ENCODE data around the gene MAGEB17.

The MAGEB17 gene, protein sequence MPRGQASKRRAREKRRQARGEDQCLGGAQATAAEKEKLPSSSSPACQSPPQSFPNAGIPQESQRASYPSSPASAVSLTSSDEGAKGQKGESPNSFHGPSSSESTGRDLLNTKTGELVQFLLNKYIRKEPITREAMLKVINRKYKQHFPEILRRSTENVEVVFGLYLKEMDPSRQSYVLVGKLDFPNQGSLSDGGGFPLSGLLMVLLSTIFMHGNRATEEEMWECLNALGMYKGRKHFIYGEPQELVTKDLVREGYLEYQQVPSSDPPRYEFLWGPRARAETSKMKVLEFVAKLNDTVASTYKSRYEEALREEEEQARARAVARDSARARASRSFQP

DNA sequence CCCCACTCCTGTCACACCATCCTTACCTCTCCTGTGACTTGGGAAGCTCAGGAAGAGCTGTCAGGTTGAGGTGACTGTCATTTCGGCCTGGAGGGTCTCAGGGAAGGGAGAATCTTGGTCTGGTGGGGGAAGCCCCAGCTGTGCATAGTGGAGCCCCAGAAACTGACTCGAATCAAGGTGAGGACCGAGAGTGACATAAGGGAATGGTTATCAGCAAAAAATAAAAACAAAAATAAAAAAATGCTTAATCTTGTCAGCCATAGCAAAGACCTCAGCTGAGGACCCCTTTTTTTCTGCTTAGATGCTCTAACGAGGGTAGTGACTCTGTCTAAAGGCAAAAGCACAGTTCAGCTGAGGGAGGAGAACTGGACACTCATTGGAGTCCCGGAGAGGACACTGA is at the start of gene MAGEB17:
MAGEB17 (plus strand) TSS at position 301 of the 400 bp plus-strand sequence. CDS start 2,902 bp downstream, outside the sequence.
- Histone ChIP-seq H3K4me3 (ENCODE audit: low read depth, low read length) (no peak within 1 kb of the TSS), H3K36me3 (replicated peaks) (no peaks in the 10 kb centered on the region), H3K27me3 (replicated peaks) (no peaks in the 10 kb centered on the region), H3K27ac (no peak within 1 kb of the TSS)
- in situ Hi-C loops (cut with HindIII; ENCODE audit: low pct_ligation_motif_present, low sequenced_read_pairs) = no loop called here
- TF ChIP-seq, protein P1, sequence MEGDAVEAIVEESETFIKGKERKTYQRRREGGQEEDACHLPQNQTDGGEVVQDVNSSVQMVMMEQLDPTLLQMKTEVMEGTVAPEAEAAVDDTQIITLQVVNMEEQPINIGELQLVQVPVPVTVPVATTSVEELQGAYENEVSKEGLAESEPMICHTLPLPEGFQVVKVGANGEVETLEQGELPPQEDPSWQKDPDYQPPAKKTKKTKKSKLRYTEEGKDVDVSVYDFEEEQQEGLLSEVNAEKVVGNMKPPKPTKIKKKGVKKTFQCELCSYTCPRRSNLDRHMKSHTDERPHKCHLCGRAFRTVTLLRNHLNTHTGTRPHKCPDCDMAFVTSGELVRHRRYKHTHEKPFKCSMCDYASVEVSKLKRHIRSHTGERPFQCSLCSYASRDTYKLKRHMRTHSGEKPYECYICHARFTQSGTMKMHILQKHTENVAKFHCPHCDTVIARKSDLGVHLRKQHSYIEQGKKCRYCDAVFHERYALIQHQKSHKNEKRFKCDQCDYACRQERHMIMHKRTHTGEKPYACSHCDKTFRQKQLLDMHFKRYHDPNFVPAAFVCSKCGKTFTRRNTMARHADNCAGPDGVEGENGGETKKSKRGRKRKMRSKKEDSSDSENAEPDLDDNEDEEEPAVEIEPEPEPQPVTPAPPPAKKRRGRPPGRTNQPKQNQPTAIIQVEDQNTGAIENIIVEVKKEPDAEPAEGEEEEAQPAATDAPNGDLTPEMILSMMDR (IDR thresholded peaks at IDR 0.05; ENCODE audit: low read depth, low read length, missing control alignments) = no peak
- no peak for DNase-seq

DNA sequence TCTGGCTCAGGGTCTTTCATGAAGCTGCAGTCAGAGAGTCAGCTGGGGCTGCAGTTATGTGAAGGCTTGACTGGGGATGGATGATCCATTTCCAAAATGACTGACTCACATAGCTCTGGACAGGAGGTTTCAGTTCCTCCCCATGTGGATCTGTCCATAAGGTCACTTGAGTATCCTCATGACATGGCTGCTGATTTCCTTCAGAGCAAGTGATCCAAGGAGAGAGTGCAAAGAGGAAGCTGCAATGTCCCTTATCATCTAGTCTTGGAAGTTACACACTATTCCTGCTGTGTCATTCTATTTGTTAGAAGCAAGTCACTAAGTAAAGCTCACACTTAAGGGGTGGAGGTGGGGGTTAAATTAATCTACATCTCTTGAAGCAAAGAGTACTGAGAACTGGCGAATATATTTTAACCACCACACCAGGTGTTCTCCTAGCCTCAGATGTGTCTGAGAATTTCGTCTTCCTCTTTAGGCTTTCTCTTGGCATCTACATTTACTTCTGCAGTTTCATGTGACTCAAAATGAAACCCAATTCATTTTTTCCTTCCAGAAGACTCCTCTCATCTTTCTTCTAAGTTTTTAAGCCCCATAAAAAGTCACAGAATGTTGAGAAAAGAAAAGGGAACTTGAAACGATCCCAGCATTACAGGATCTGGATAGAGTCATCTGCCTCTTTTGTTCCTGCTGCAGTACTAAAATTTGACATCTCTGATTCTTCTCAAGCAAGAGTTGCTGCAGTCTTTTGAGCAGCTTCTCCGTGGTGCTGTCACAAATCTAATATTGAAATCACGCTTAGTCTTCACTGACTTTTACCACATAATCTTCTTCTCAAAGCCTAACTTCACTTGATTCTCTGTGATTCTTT is 47.7 kb upstream of the MAGEB17 start:
- Histone ChIP-seq H3K27ac (no peak overlapping the region), H3K27me3 (replicated peaks) (no peaks in the 10 kb centered on the region), H3K4me3 (ENCODE audit: low read depth, low read length) (no peak overlapping the region), H3K36me3 (replicated peaks) (no peaks in the 10 kb centered on the region)
- in situ Hi-C loops (cut with HindIII; ENCODE audit: low pct_ligation_motif_present, low sequenced_read_pairs) = no loop called here
- TF ChIP-seq, protein P1 (IDR thresholded peaks at IDR 0.05; ENCODE audit: low read depth, low read length, missing control alignments) = no peak
- DNase-seq = no peak

DNA sequence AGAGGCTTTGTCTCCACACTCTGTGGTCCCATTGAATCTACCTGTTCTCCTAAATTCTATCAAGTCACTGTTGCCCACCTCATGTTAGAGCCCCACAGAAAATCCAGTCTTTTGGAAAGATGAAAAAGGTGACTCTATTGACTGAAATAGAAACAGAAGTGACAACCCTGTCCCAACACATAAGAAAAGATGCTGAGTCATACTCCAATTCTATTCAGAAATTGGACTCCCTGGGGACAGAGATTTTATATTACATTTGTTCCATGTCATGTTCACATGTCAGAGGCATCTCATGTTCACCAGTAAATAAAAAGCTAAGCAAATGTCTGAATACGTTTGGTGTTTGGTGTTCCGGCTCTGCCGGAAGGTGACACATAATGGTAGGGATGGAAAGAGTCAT is 46.9 kb upstream of the MAGEB17 start:
- Histone ChIP-seq H3K27ac (no peak overlapping the region), H3K4me3 (ENCODE audit: low read depth, low read length) (no peak overlapping the region)

DNA sequence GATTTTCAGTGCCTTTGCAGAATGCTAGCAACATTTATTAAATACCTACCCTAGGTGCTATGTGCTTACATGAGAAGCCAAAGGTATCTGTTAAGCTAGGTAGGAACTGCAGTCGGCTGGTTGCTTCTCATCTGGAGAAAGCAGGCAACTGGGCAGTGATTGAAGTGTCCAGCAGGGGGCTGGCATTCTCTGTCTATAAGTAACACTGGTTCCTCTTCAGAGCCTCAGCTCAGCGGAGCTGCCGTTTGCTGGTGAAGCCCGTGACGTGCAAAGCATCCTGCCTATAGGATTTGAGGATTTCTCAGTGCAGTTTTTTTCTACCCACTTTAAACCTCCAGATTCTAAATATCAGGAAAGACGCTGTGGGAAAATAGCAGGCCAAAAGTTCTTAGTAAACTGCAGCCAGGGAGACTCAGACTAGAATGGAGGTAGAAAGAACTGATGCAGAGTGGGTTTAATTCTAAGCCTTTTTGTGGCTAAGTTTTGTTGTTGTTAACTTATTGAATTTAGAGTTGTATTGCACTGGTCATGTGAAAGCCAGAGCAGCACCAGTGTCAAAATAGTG is 44.0 kb upstream of the MAGEB17 start, which contains the start of gene GRPR:
GRPR (plus strand) TSS at position 344 of the 565 bp plus-strand sequence. CDS start 389 bp downstream, outside the sequence.
- H3K36me3 ChIP-seq (replicated peaks) = no peaks in the 10 kb centered on the region
- H3K27me3 ChIP-seq (replicated peaks) = no peaks in the 10 kb centered on the region
- TF ChIP-seq, protein P1 (IDR thresholded peaks at IDR 0.05; ENCODE audit: low read depth, low read length, missing control alignments) = peak; percentile 91
- H3K4me3 ChIP-seq (ENCODE audit: low read depth, low read length) = no peak within 1 kb of the TSS
- DNase-seq = peak; percentile 90
- H3K27ac ChIP-seq = no peak within 1 kb of the TSS
- in situ Hi-C loops (cut with HindIII; ENCODE audit: low pct_ligation_motif_present, low sequenced_read_pairs) = no loop called here

More for the DNA sequence above, 46.9 kb upstream of the MAGEB17 start:
- in situ Hi-C loops (cut with HindIII; ENCODE audit: low pct_ligation_motif_present, low sequenced_read_pairs) = no loop called here
- no peak for DNase-seq
- no peaks in the 10 kb centered on the region for H3K36me3 ChIP-seq (replicated peaks)
- no peaks in the 10 kb centered on the region for H3K27me3 ChIP-seq (replicated peaks)
- TF ChIP-seq, protein P1 (IDR thresholded peaks at IDR 0.05; ENCODE audit: low read depth, low read length, missing control alignments) = no peak

DNA sequence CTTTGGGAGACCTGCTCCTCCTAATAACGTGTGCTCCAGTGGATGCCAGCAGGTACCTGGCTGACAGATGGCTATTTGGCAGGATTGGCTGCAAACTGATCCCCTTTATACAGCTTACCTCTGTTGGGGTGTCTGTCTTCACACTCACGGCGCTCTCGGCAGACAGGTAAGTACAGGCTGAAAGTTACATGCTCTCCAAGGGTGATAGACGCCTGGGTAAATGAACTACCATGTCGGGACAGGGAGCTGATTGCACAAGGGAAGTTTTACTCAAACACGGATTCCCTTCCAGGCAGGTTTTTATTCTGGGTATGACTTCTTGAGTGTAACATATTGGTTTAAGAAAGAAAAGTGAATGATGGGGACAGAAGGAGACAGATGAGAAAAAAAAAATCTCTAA is 43.1 kb upstream of the MAGEB17 start:
- H3K4me3 ChIP-seq (ENCODE audit: low read depth, low read length) = no peak overlapping the region
- TF ChIP-seq, protein P1 (IDR thresholded peaks at IDR 0.05; ENCODE audit: low read depth, low read length, missing control alignments) = no peak
- H3K27me3 ChIP-seq (replicated peaks) = no peaks in the 10 kb centered on the region
- in situ Hi-C loops (cut with HindIII; ENCODE audit: low pct_ligation_motif_present, low sequenced_read_pairs) = no loop called here
- no peak for DNase-seq
- H3K36me3 ChIP-seq (replicated peaks) = no peaks in the 10 kb centered on the region
- no peak overlapping the region for H3K27ac ChIP-seq

All from brain microvascular endothelial cell (primary cell).